GM23248 (cell line): ENCODE results near the gene KBTBD6. TPM values are rescaled to one million over a fixed set of nuclear protein-coding genes. Genes with fewer than 3 reads are reported as not detected.
A peak's percentile ranks its signal among the peaks of the same experiment; 100 is the strongest.

Experiments used
- DNase-seq: peaks from one replicate; pipeline ENCODE4 v3.0.0-alpha.2; 2015
- H2AFZ ChIP-seq: fragments of 200-600 bp; sonication (generic); 2 replicates; pipeline ENCODE4 v1.6.1; 2016; ENCODE audit warnings: antibody characterized with exemption
- H3F3A ChIP-seq: fragments of 200-600 bp; sonication (generic); 2 replicates; pipeline ENCODE4 v1.6.1; 2016; ENCODE audit warnings: mild to moderate bottlenecking, antibody characterized with exemption, mixed run types; ENCODE audit not compliant: insufficient read depth
- H3K27ac ChIP-seq: fragments of 200-600 bp; sonication (generic); 2 replicates; pipeline ENCODE4 v1.5.1; 2016; ENCODE audit warnings: mild to moderate bottlenecking
- H3K27me3 ChIP-seq: fragments of 200-600 bp; sonication (generic); replicated peaks from 2 replicates; pipeline ENCODE4 v1.6.1; 2016; ENCODE audit warnings: mild to moderate bottlenecking; ENCODE audit not compliant: insufficient read depth
- H3K36me3 ChIP-seq: fragments of 200-600 bp; sonication (generic); 2 replicates; pipeline ENCODE4 v1.6.1; 2016; ENCODE audit warnings: low read depth, mild to moderate bottlenecking
- H3K4me1 ChIP-seq: fragments of 200-600 bp; sonication (generic); 2 replicates; pipeline ENCODE4 v1.6.1; 2016; ENCODE audit warnings: mild to moderate bottlenecking; ENCODE audit not compliant: insufficient read depth
- H3K4me2 ChIP-seq: fragments of 200-600 bp; sonication (generic); one replicate; pipeline ENCODE4 v1.6.1; 2016; ENCODE audit warnings: mild to moderate bottlenecking; ENCODE audit not compliant: unreplicated experiment
- H3K4me3 ChIP-seq: fragments of 200-600 bp; sonication (generic); 2 replicates; pipeline ENCODE4 v1.5.1; 2016; ENCODE audit warnings: mild to moderate bottlenecking
- H3K79me2 ChIP-seq: fragments of 200-600 bp; sonication (generic); 2 replicates; pipeline ENCODE4 v1.6.1; 2016; ENCODE audit warnings: mild to moderate bottlenecking; ENCODE audit not compliant: insufficient read depth
- H3K9ac ChIP-seq: fragments of 200-600 bp; sonication (generic); 2 replicates; pipeline ENCODE4 v1.6.1; 2016; ENCODE audit warnings: mild to moderate bottlenecking
- H3K9me2 ChIP-seq: fragments of 200-600 bp; sonication (generic); 2 replicates; pipeline ENCODE4 v1.6.1; 2016; ENCODE audit warnings: mixed run types, mild to moderate bottlenecking, moderate library complexity; ENCODE audit not compliant: insufficient read depth
- H3K9me3 ChIP-seq: fragments of 200-600 bp; sonication (generic); one replicate; pipeline ENCODE4 v1.6.1; 2017; ENCODE audit warnings: low read depth
- H4K20me1 ChIP-seq: fragments of 200-600 bp; sonication (generic); 2 replicates; pipeline ENCODE4 v1.6.0; 2016; ENCODE audit not compliant: insufficient read depth
- EZH2 ChIP-seq: fragments of 200-600 bp; sonication (generic); IDR thresholded peaks from 2 replicates; pipeline ENCODE4 v1.6.1; 2018; ENCODE audit warnings: antibody characterized with exemption, mild to moderate bottlenecking; ENCODE audit not compliant: insufficient read depth, poor library complexity, severe bottlenecking
- EZH2phosphoT487 ChIP-seq: fragments of 200-600 bp; sonication (generic); IDR thresholded peaks from 2 replicates; pipeline ENCODE4 v1.6.1; 2018; ENCODE audit warnings: antibody characterized with exemption, moderate library complexity, mild to moderate bottlenecking, low read depth; ENCODE audit not compliant: insufficient read depth
- WGBS, 2 experiments: methylation state at CpG; one replicate each; pipeline ENCODE4 v1.1.6; 2015 to 2017; ENCODE audit warnings: low lambda C conversion rate in 2 of 2, low coverage in 1 of 2; ENCODE audit errors: missing lambda C conversion rate in 2 of 2; 5-methylcytosine and 5-hydroxymethylcytosine counted together
- in situ Hi-C: fragments of 300-500 bp; cut with MboI; formaldehyde crosslinking; loops from 2 replicates; pipeline ENCODE4 v1.15.0; 2020
- polyA plus RNA-seq: library from polyadenylated mRNA; unstranded; fragments of >200 nt; fragmentation: Nextera tagmentation; extraction: Ambion mirVana; gene quantifications from 2 replicates; pipeline ENCODE4 v1.2.1, GENCODE V29; 2016
- total RNA-seq: library from RNA; depleted of rRNA; stranded (reverse); fragments of >200 nt; shearing (Covaris generic); gene quantifications from 2 replicates; pipeline ENCODE4 v1.2.3, GENCODE V29; 2014

The KBTBD6 gene
- total and polyA plus RNA-seq, 2 experiments from 2014 or later, result 5.1 to 10.6 TPM

DNA sequence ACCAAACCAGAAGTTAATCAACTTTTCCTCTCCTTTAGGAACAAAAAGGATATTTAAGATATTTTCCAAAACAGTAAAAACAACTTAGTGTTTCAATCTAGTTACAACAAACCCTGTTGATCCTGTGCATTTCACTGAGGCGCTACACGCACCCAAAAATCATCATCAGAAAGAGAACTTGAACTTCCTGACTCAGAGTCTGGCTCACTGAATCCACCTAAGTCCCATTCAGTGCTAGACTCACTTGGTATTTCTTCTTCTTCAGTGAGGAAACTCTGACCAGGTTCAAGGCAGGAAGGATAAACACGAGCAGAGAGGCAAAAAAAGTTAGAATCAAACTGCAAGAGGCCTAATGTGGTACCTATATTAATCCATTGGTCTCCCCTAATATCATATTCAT is 2.2 kb downstream of the KBTBD6 start:
- Histone ChIP-seq H3K9ac (peak overlapping the region; percentile 35; the same call in 1 of the 2 replicates), H3K4me2 (peak overlapping the region; percentile 48), H3K4me1 (peaks cover 34% of the 10 kb centered on the region), H2AFZ (peak overlapping the region; percentile 28; the same call in 1 of the 2 replicates), H3K4me3 (peak overlapping the region; percentile 57), H4K20me1 (no peaks in the 10 kb centered on the region; the same call in 1 of the 2 replicates), H3K9me2 (no peaks in the 10 kb centered on the region), H3F3A (no peaks in the 10 kb centered on the region), H3K9me3 (no peaks in the 10 kb centered on the region), H3K27ac (no peak overlapping the region), H3K36me3 (no peaks in the 10 kb centered on the region), H3K27me3 (no peaks in the 10 kb centered on the region), H3K79me2 (peaks cover 54% of the 10 kb centered on the region)
- peak; percentile 58 for DNase-seq
- TF ChIP-seq EZH2 (no peak), EZH2phosphoT487 (no peak)
- in situ Hi-C loops, result no loop called here
- WGBS, 2 experiments, result 54 to 58% methylated on average over 3 of the region's 3 CpGs

DNA sequence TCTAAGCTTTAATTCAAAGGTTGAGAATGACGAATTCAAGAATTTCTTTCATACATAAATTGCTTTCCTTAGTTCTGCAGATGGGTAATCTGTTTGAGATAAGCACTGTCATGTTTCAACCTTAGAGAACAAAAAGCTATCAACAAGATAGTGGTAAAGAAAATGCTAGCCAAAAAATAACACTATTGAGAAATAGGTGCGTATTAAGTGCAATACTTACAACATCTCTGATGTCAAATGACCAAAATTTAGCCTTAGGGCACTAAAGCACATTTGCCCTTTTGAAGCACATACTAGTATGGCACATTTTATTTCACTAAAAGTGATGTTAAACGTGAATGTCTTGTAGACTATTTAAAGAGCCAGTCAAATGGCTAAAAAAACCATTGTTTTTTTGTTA is 4.9 kb downstream of the KBTBD6 start:
- DNase-seq, result no peak
- no peaks in the 10 kb centered on the region for H3F3A ChIP-seq

GRCh38 chr13:41122838-41123237 is 9.8 kb downstream of the KBTBD6 start:
- no peak for DNase-seq
- no peak for TF ChIP-seq EZH2
- no peak for TF ChIP-seq EZH2phosphoT487
- WGBS, 2 experiments, result 35 to 37% methylated on average over 2 of the region's 2 CpGs
- no peaks in the 10 kb centered on the region for H3K27me3 ChIP-seq
- H3K9me3 ChIP-seq, result no peaks in the 10 kb centered on the region
- in situ Hi-C loops, result loop anchor here (10.0 kb wide), 1 partner anchor 62 kb away; no protein-coding TSS in a partner anchor
- no peaks in the 10 kb centered on the region; the same call in 1 of the 2 replicates for H4K20me1 ChIP-seq
- H3K9me2 ChIP-seq, result no peaks in the 10 kb centered on the region
- H3K79me2 ChIP-seq, result peaks cover 4% of the 10 kb centered on the region
- H2AFZ ChIP-seq, result no peak overlapping the region
- H3K4me3 ChIP-seq, result no peak overlapping the region
- no peaks in the 10 kb centered on the region for H3F3A ChIP-seq
- no peak overlapping the region for H3K9ac ChIP-seq
- no peaks in the 10 kb centered on the region for H3K4me1 ChIP-seq
- no peak overlapping the region for H3K4me2 ChIP-seq
- H3K36me3 ChIP-seq, result no peaks in the 10 kb centered on the region
- H3K27ac ChIP-seq, result no peak overlapping the region

More for the DNA sequence above, 4.9 kb downstream of the KBTBD6 start:
- in situ Hi-C loops, result loop anchor here (10.0 kb wide), 1 partner anchor 57 kb away; no protein-coding TSS in a partner anchor
- Histone ChIP-seq H4K20me1 (no peaks in the 10 kb centered on the region; the same call in 1 of the 2 replicates), H3K27ac (no peak overlapping the region), H3K27me3 (no peaks in the 10 kb centered on the region), H3K79me2 (peaks cover 46% of the 10 kb centered on the region), H2AFZ (no peak overlapping the region), H3K4me2 (no peak overlapping the region), H3K4me1 (peaks cover 34% of the 10 kb centered on the region), H3K9ac (no peak overlapping the region), H3K9me2 (no peaks in the 10 kb centered on the region), H3K36me3 (no peaks in the 10 kb centered on the region), H3K9me3 (no peaks in the 10 kb centered on the region), H3K4me3 (no peak overlapping the region)
- WGBS, 2 experiments, result 69 to 70% methylated on average over 3 of the region's 3 CpGs
- no peak for TF ChIP-seq EZH2phosphoT487
- no peak for TF ChIP-seq EZH2

- 73 to 77% methylated on average over 4 of the region's 4 CpGs for WGBS, 2 experiments
- H3K9me2 ChIP-seq, result no peaks in the 10 kb centered on the region
- TF ChIP-seq EZH2phosphoT487 (no peak), EZH2 (no peak)
- no peak overlapping the region for H3K9ac ChIP-seq
- no peak overlapping the region for H2AFZ ChIP-seq
- no peaks in the 10 kb centered on the region for H3K27me3 ChIP-seq
- H3K36me3 ChIP-seq, result no peaks in the 10 kb centered on the region
- no peaks in the 10 kb centered on the region for H3F3A ChIP-seq
- H4K20me1 ChIP-seq, result no peaks in the 10 kb centered on the region
- H3K4me3 ChIP-seq, result no peak overlapping the region
- H3K4me2 ChIP-seq, result no peak overlapping the region
- H3K27ac ChIP-seq, result no peak overlapping the region
- H3K79me2 ChIP-seq, result no peaks in the 10 kb centered on the region
- in situ Hi-C loops, result no loop called here
- H3K9me3 ChIP-seq, result no peaks in the 10 kb centered on the region
- DNase-seq, result no peak
- H3K4me1 ChIP-seq, result no peaks in the 10 kb centered on the region
Measured at GRCh38 chr13:41117869-41118268, 14.7 kb downstream of the KBTBD6 start.
